ENCODE measurements around the gene BRD3OS.

DNA sequence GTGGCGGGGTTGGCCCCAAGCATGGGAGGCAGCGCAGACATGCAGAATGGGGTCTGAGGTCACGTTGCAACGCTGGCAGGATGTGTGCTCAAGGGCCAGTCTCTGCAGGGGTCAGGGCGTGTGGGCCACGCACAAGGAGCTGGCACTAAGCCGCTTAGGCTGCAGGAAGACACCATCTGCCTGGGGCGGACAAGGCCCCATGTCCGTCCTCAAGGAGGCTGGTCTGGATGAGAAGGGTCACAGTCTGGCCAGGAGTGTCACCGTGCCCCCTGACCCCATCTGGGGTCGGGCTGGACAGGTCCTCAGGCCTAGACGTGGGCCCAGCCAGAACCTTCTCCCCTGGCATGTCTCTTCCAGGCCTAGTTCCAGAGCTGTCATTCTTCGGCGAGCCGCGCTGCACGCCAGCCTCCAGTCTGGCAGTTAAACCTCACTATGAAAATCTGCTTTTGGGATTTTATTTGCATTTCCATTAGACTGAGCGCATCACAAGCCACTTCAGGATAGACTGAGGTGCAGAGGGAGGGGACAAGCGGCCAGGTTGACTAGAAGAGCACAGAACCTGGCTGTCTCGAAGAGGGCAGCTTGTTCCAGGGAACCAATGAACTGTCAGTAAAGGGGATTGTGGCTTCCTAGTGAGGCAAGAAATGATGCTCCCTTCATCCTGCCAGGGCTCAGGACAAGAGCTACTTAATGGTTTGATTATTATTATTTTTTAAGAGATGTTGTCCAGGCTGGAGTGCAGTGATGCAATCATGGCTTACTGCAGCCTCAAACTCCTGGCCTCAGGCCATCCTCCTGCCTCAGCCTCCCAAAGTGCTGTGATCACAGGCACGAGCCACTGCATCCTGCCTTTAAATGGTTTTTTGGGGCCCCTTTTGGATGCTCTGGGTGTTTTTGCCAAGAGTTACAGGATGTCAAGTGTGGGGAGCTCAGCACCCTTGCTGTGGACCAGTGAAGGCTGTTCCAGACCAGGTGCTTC is 4.3 kb downstream of the BRD3OS start:
- TF ChIP-seq, protein P1, sequence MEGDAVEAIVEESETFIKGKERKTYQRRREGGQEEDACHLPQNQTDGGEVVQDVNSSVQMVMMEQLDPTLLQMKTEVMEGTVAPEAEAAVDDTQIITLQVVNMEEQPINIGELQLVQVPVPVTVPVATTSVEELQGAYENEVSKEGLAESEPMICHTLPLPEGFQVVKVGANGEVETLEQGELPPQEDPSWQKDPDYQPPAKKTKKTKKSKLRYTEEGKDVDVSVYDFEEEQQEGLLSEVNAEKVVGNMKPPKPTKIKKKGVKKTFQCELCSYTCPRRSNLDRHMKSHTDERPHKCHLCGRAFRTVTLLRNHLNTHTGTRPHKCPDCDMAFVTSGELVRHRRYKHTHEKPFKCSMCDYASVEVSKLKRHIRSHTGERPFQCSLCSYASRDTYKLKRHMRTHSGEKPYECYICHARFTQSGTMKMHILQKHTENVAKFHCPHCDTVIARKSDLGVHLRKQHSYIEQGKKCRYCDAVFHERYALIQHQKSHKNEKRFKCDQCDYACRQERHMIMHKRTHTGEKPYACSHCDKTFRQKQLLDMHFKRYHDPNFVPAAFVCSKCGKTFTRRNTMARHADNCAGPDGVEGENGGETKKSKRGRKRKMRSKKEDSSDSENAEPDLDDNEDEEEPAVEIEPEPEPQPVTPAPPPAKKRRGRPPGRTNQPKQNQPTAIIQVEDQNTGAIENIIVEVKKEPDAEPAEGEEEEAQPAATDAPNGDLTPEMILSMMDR (IDR thresholded peaks at IDR 0.05) = no peak
- no peak for TF ChIP-seq POLR2A (IDR thresholded peaks at IDR 0.05)
